Measurements from ENCODE around the gene SCN1B.

The SCN1B gene

GRCh38 chr19:35008891-35009341, 21.4 kb upstream of the SCN1B start:
- TF ChIP-seq CTCF (IDR thresholded peaks at IDR 0.05; ENCODE audit: insufficient read depth, low read depth, low read length, missing control alignments) = no peak
- no peak for DNase-seq (ENCODE audit: low read depth)

GRCh38 chr19:35009424-35010415, 20.6 kb upstream of the SCN1B start:
- no peak overlapping the region for H3K4me3 ChIP-seq (ENCODE audit: low read length)
- no peak for TF ChIP-seq CTCF (IDR thresholded peaks at IDR 0.05; ENCODE audit: insufficient read depth, low read depth, low read length, missing control alignments)
- DNase-seq (ENCODE audit: low read depth) = no peak

More at GRCh38 chr19:35008891-35009341, 21.4 kb upstream of the SCN1B start:
- no peak overlapping the region for H3K4me3 ChIP-seq (ENCODE audit: low read length)

- H3K4me3 ChIP-seq (ENCODE audit: low read length) = no peak overlapping the region
- TF ChIP-seq CTCF (IDR thresholded peaks at IDR 0.05; ENCODE audit: insufficient read depth, low read depth, low read length, missing control alignments) = no peak
- DNase-seq (ENCODE audit: low read depth) = no peak
Observed at GRCh38 chr19:35011091-35011689, 19.1 kb upstream of the SCN1B start.

GRCh38 chr19:35011737-35012682, 18.3 kb upstream of the SCN1B start:
- no peak for TF ChIP-seq CTCF (IDR thresholded peaks at IDR 0.05; ENCODE audit: insufficient read depth, low read depth, low read length, missing control alignments)
- DNase-seq (ENCODE audit: low read depth) = no peak
- H3K4me3 ChIP-seq (ENCODE audit: low read length) = no peak overlapping the region

GRCh38 chr19:35013041-35013819, 17.0 kb upstream of the SCN1B start:
- DNase-seq (ENCODE audit: low read depth) = peak; percentile 41

More at GRCh38 chr19:35013041-35013819, 17.0 kb upstream of the SCN1B start:
- no peak overlapping the region for H3K4me3 ChIP-seq (ENCODE audit: low read length)
- TF ChIP-seq CTCF (IDR thresholded peaks at IDR 0.05; ENCODE audit: insufficient read depth, low read depth, low read length, missing control alignments) = peak; percentile 83
